Stimulated activated CD8-positive, alpha-beta memory T cell treated with anti-CD3 and anti-CD28 coated beads, Interleukin-7, amount 100 ng/mL, for 4 hours (primary cell): Measurements from ENCODE around the gene ZNF595.
"Not testable (repeated sequence)": the region's sequence is repeated elsewhere in the genome, so short reads cannot be mapped to it uniquely, and the experiment has no call there.

ENCODE experiments used
- DNase-seq, 2 donors: peaks; one replicate each; pipeline ENCODE4 v3.0.0-alpha.2; 2020; ENCODE audit warnings: low read depth in 2 of 2

Gene ZNF595

GRCh38 chr4:85951-86350, 32.8 kb downstream of the ZNF595 start:
- no peak for DNase-seq

DNA sequence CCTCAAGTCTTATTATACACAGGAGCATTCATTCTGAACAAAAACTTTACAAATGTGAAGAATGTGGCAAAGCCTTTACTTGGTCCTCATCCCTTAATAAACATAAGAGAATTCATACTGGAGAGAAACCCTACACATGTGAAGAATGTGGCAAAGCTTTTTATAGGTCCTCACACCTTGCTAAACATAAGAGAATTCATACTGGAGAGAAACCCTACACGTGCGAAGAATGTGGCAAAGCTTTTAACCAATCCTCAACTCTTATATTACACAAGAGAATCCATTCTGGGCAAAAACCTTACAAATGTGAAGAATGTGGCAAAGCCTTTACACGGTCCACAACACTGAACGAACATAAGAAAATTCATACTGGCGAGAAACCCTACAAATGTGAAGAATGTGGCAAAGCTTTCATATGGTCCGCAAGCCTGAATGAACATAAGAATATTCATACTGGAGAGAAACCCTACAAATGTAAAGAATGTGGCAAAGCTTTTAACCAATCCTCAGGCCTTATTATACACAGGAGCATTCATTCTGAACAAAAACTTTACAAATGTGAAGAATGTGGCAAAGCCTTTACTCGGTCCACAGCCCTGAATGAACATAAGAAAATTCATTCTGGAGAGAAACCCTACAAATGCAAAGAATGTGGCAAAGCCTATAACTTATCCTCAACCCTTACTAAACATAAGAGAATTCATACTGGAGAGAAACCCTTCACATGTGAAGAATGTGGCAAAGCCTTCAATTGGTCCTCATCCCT, 33.6 kb downstream of the ZNF595 start:
- DNase-seq, result not testable (repeated sequence)

DNA sequence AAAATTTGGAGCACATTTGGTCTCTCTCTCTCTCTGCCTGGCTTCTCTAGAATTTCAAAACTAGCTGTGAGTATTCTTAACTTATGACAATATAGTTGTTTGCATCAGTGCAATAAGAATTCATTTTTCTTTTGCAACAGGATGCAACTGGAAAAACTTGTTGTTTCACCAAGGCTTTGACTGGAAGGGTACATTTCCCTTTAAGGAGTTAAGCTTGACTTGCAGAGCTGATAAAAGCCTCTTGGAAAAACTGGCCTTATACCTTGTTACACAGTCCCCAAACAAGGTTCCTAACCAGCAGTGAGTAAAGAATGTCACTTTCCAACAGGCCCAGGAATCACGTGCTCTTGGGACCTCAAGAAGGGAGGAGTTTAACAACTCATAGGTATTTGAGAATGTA, 45.3 kb downstream of the ZNF595 start:
- DNase-seq, result no peak

DNA sequence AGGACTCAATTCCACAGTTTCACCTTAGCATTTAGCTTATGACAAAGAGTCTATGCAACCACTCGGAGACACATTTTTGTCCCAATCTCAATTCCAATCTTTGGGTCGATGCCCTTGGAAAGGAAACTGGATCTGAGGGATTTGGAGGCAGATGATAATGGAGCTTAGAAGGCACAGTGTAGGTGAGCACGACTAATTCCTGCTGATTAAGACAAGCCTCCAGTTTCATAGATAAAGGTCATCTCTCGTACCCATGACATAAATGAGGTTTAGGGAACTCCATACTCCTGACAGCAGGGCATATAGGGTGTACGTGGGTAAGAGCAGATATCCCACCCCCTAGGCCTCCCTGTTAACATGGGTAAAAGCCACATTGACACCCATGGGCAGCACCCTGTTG, 46.7 kb downstream of the ZNF595 start:
- no peak for DNase-seq

GRCh38 chr4:107083-107443, 53.9 kb downstream of the ZNF595 start:
- DNase-seq, result no peak

DNA sequence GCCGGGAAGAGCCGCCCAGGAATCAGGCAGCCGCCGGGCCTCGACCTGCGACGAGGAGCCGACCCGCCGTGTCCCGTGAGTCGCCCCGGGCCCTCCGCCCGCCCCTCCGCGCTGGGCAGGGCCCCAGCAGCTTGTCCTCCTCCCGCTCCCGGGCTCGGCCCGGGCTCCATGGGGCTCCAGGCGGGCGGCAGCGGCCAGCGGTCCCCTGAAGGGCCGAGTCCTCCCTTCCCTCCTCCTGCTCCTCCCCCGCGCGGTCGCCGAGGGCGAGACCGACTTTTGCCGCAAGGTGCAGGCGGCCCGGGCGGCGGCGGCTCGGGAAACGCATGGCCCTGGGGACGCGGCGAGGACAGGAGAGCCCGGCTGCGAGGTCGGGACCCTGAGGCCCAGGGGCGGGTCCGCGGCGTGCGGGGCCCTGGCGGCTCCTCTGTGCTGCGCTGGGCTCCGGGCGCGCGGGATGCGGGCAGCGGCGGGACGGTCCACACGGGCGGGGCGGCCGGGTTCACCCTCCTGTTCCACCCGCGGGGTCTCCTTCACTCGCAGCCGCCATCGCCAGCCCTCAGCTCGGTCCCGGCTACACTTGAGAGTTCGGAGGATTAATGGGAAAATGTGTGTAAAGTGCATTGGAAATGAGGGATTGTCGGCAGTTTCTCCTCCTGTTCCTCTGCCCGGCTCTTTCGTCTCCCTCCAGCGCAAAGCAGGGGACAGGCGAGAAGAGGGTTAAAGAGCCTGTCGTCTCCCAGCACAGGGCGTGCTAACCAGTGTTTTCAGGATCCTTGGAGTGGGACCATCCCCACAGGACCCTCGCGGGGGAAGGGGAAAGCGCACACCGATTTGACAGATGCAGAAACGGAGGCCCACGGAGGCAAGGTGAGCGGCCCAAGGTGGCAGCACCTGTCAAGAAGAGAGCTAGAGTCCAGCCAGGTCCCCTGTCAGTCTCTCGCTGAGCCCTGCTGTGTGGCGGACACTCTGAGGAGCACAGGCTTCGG, 54.6 kb downstream of the ZNF595 start:
- DNase-seq, result no peak

DNA sequence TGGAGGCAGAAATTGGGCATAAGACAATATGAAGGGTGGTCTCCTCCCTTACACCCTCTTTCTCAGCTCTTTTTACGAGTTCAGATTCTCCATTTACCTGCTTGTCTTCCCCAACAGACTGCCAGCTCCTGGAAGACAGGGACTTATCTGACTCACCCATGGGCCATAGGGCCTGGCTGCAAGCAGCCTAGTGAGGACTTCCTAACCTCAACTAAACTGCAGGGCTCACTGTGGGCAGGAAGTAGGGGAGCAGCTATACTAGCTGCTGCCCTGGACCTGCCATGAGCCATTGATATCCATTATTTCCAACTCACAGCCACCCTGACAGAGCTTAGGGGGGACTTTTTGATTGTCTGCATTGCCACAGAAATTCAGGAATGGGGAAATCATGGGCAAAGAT, 59.6 kb downstream of the ZNF595 start:
- no peak for DNase-seq

- no peak for DNase-seq
Measured at GRCh38 chr4:113732-114131, 60.6 kb downstream of the ZNF595 start.

DNA sequence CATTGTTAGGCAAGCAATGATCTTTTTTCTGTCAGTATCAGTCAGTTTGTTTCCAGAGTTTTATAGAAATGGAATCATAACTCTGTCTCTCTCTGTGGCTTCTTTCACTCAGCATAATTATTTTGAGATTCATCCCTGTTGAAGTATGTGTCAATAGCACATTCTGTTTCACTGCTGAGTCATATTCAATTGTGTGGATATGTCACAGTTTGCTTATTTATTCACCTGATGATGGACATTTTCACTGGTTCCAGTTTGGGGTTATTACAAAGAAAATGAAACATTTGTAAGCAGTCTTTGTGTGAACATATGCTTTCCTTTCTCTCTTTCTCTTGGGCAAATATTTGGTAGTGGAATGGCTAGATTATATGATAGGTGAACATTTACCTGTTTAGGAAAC, 61.0 kb downstream of the ZNF595 start:
- DNase-seq, result no peak

GRCh38 chr4:116499-116898, 63.4 kb downstream of the ZNF595 start:
- no peak for DNase-seq

DNA sequence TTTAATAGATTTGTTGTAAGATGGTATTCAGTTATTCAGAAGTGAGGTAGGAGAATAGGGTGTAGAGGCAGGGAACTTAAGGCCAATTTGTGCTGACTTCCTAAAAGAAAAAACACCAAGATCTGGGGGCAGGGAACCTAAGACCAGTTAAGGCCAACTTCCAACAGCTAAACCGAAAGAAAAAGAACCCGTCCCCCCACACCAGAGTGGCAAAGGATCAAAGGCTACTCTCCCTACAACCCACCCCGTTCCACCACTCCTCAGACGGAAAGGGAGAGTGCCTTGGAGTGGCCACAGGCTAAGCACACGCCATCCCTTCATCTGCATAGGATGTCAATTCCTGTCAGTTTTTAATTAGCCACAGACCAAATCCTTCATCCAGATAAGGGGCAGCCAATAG, 67.5 kb downstream of the ZNF595 start:
- no peak for DNase-seq

DNA sequence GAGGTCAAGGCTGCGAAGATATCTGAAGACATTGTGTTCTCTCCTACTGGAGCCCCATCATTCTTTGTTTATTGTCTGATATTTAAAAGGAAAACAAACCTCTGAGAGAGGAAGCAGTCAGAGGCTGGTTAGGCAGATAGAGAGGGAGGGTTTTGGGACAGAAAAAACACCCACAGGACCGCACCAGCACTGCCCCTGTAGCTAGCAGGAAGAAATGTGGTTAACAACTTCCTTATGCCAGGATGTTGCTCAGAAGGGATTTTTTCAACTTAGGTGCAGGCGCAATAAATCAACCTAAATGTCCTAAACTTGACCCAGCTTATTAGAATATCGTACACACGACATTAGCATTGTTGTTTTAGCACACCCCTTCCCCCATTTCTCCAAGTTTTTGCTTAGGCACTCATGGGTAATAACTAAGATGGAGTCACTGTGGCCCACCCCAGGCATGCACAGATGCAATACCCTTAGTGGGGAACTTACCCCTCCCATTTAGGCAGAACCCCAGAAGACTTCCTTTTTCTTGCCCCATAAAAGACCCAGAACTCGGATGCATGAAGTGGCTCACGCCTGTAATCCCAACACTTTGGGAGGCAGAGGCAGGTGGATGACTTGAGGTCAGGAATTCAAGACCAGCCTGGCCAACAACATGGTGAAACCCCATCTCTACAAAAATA, 68.4 kb downstream of the ZNF595 start:
- peak; percentile 12 to 31 for DNase-seq

GRCh38 chr4:123922-124274, 70.8 kb downstream of the ZNF595 start:
- DNase-seq, result not testable (repeated sequence)

- peak; percentile 82 to 89 for DNase-seq
Measured at GRCh38 chr4:124275-125081, 71.4 kb downstream of the ZNF595 start, which contains the start of gene ZNF718. TSS of gene ZNF718 (plus strand) at chr4:124501. CDS start at chr4:124671, 170 bp downstream.

DNA sequence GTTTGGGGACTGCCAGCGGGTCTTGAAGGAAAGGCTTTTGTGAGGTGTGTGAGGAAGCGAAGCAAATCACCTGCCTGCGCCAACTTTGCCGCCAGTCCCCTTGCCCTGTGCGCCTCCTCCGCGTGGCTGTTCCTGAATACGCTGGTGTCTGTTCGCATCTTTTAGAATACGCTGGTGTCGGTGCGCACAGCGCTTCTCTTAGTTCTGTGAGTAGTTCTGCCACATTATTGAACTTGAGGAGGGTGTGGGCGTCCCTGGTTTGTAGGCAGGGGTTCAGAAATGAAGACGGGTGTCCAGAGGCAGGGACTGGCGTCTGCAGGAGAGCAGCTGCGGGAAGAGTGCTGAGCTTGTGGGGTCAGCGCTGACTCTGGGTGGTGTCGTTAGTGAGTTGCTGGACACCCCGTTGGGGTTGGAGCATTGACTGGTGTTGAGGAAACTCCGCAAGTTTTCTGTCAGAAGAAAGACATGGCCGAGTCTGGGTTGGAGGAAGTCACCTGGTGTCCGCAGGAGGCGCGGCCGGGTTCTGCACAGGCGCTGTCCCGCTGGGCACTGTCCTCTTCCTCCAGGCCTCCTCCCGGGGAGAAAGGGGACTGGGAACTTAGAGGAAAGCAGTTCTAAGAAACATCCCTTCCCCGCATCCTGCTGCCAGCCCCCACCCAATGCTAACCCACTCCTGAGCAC, 72.1 kb downstream of the ZNF595 start:
- DNase-seq, result peak in 1 of 2 donors; percentile 6

DNA sequence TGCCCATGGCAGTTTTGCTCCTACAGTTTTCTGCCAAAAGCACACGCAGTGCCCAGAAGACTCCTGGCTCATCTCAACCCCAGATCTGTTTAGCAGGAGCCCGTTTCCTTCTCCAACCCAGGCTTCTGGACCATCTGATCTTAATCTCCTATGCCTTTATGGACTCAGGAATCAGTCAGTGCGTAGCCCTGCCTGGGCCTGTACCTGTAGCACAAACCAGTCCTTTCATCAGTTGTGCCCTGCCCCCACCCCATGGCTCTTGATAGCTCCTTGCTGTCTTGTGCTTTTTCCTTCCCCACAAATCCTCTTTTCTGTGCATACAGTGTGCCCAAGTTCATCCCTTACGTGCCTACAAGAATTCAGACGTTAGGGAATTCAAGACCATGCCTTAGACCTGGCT, 72.7 kb downstream of the ZNF595 start:
- DNase-seq, result no peak

DNA sequence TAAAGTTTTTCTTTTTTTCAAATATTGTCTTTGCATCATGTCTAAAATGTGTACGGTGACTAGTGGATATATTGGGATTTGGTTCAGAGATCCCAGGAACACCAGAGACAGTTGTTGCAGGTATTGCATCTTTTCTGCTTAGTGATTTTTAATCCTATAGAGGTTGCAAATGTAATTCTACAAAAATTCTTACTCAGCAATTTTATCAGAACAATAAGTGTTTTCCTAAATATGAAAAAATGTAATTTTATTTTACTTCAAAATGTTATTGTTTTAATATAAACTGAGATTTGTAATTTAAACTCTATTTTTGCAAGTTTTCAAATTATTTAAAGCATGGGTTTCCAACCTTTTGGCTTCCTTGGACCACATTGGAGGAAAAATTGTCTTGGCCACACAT, 79.4 kb downstream of the ZNF595 start:
- DNase-seq, result no peak
